ENCODE measurements around the gene PTPN4. TPM values are rescaled to one million over a fixed set of nuclear protein-coding genes. Genes with fewer than 3 reads are reported as not detected.

The PTPN4 gene
- total and polyA plus RNA-seq, 2 of the 13 experiments (the other 11 are each of a cell fraction or from before 2014, with no cell fraction given) = 20.3 to 34.6 TPM

DNA sequence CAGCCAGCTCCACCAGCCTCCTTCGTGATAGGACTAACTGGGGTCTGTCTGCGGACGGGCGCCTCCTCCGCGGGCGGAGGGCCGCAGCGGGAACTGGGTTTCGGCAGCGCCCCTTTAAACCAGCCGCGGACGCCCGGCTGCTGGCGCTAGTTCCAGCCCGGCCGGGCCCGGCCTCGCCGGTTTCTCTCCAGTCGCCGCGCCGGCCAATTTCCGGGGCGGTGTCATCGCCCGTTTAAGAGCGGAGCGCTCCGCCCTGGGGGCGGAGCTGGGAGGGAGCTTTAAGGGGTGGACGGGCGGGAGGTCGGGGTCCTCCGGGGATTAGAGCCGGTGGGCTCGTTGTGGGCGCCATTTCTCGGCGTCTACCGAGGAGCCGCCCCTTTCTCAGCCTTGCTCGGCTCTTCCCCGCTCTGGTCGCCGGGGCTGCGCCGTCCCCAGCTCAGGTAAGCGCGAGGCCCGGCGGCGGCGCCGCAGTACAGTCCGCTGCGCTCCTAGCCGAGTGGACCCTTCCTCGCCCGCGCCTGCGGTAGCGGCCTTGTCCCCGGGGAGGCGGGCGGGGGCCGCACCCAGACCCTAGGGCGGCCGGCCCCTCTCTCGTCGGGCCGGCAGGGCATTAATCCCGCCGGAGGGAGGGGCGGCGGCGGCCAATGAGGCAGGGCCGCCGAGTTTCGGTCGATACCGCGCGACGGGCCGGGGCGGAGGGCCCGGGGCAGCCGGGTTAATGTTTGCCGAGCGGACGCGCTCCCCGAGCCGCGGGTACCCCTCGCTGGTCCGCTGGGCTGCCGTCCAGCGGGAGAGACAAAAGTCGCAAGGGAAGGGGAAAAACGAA lies 253.3 kb downstream of the PTPN4 start, which contains the start of gene EPB41L5 (continued):
- TF ChIP-seq PAWR (CRISPR knock-in tag; IDR thresholded peaks at IDR 0.05; ENCODE audit: borderline replicate concordance) (no peak), SMARCE1 (IDR thresholded peaks at IDR 0.05; ENCODE audit: borderline replicate concordance) (no peak), FOXK1 (CRISPR knock-in tag; IDR thresholded peaks at IDR 0.05; ENCODE audit: borderline replicate concordance, low read depth) (peak; percentile 54), ZNF335 (CRISPR knock-in tag; IDR thresholded peaks at IDR 0.05) (peak; percentile 79), ZNF724P (CRISPR knock-in tag; IDR thresholded peaks at IDR 0.05; ENCODE audit: borderline replicate concordance) (peak; percentile 76), NR2F6 (IDR thresholded peaks at IDR 0.05) (no peak), NR2F6 (CRISPR knock-in tag; IDR thresholded peaks at IDR 0.05) (0 out of 2 replicates have a peak, but pooled peaks have one; percentile 34), ERF (CRISPR knock-in tag; IDR thresholded peaks at IDR 0.05) (peak; percentile 96), ARID4A (CRISPR knock-in tag; IDR thresholded peaks at IDR 0.05; ENCODE audit: borderline replicate concordance) (peak; percentile 96), RCOR2 (CRISPR knock-in tag; IDR thresholded peaks at IDR 0.05) (0 out of 2 replicates have a peak, but pooled peaks have one; percentile 12), FLYWCH1 (CRISPR knock-in tag; IDR thresholded peaks at IDR 0.05) (peak; percentile 86; the same call in 1 of the 2 replicates), BHLHE40 (IDR thresholded peaks at IDR 0.05; ENCODE audit: low read length) (no peak), DMTF1 (CRISPR knock-in tag; IDR thresholded peaks at IDR 0.05) (no peak)
- TF ChIP-seq, protein P1, sequence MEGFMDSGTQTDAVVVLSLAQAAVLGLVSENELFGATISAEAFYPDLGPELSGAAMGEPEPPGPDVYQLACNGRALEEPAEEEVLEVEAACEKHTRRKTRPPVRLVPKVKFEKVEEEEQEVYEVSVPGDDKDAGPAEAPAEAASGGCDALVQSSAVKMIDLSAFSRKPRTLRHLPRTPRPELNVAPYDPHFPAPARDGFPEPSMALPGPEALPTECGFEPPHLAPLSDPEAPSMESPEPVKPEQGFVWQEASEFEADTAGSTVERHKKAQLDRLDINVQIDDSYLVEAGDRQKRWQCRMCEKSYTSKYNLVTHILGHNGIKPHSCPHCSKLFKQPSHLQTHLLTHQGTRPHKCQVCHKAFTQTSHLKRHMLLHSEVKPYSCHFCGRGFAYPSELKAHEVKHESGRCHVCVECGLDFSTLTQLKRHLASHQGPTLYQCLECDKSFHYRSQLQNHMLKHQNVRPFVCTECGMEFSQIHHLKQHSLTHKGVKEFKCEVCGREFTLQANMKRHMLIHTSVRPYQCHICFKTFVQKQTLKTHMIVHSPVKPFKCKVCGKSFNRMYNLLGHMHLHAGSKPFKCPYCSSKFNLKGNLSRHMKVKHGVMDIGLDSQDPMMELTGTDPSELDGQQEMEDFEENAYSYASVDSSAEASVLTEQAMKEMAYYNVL (CRISPR knock-in tag; IDR thresholded peaks at IDR 0.05; ENCODE audit: borderline replicate concordance) = peak; percentile 75; the same call in 1 of the 2 replicates
- TF ChIP-seq, protein P2, sequence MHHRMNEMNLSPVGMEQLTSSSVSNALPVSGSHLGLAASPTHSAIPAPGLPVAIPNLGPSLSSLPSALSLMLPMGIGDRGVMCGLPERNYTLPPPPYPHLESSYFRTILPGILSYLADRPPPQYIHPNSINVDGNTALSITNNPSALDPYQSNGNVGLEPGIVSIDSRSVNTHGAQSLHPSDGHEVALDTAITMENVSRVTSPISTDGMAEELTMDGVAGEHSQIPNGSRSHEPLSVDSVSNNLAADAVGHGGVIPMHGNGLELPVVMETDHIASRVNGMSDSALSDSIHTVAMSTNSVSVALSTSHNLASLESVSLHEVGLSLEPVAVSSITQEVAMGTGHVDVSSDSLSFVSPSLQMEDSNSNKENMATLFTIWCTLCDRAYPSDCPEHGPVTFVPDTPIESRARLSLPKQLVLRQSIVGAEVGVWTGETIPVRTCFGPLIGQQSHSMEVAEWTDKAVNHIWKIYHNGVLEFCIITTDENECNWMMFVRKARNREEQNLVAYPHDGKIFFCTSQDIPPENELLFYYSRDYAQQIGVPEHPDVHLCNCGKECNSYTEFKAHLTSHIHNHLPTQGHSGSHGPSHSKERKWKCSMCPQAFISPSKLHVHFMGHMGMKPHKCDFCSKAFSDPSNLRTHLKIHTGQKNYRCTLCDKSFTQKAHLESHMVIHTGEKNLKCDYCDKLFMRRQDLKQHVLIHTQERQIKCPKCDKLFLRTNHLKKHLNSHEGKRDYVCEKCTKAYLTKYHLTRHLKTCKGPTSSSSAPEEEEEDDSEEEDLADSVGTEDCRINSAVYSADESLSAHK (CRISPR knock-in tag; IDR thresholded peaks at IDR 0.05; ENCODE audit: borderline replicate concordance) = no peak; the same call in 1 of the 2 replicates

All from HepG2 (cell line).